ENCODE data around the gene USP19. TPM values are rescaled to one million over a fixed set of nuclear protein-coding genes. Genes with fewer than 3 reads are reported as not detected.

USP19 gene
- total and polyA plus RNA-seq, 2 of the 8 experiments (the other 6 are each of a cell fraction or from before 2014, with no cell fraction given) = 46.4 to 65.8 TPM

- Histone ChIP-seq H3K4ac (replicated peaks; ENCODE audit: insufficient read length, low read depth, low read length) (no peak overlapping the region), H3K27ac (ENCODE audit: low read depth, low read length) (no peak overlapping the region), H3K23ac (ENCODE audit: insufficient read length) (no peak overlapping the region), H3K14ac (ENCODE audit: insufficient read length) (no peak overlapping the region), H2AFZ (ENCODE audit: low read length) (no peak overlapping the region), H3K9ac (replicated peaks in 1 of 4; ENCODE audit: extremely low read depth in 1 of 4, low read depth in 3 of 4, low read length in 3 of 4) (no peak overlapping the region), H2BK20ac (ENCODE audit: low read length) (no peak overlapping the region), H3K27me3 (replicated peaks in 1 of 4; ENCODE audit: control insufficient read depth in 3 of 4, extremely low read depth in 1 of 4, insufficient read depth in 3 of 4, low read length in 3 of 4) (no peaks in the 10 kb centered on the region; a peak in 1 of 7 replicates), H2BK120ac (replicated peaks; ENCODE audit: low read depth, low read length) (no peak overlapping the region), H3K36me3 (ENCODE audit: control insufficient read depth in 2 of 4, insufficient read depth in 4 of 4, low read length in 3 of 4) (peaks cover 23 to 71% (median 62%) of the 10 kb centered on the region in 4 experiments), H2AK5ac (ENCODE audit: low read depth, low read length) (no peak overlapping the region), H4K20me1 (replicated peaks in 1 of 2; ENCODE audit: control insufficient read depth in 1 of 2, insufficient read depth in 2 of 2, low read length in 2 of 2) (peaks cover 0 to 16% of the 10 kb centered on the region in 2 experiments), H3K4me2 (ENCODE audit: insufficient read depth in 1 of 2, low read depth in 2 of 2, low read length in 2 of 2) (no peak overlapping the region), H3K9me3 (ENCODE audit: insufficient read depth in 2 of 2, low read depth in 1 of 2, low read length in 1 of 2) (no peaks in the 10 kb centered on the region), H3K23me2 (ENCODE audit: low read depth, low read length) (no peaks in the 10 kb centered on the region), H4K91ac (replicated peaks; ENCODE audit: insufficient read length, low read length) (no peak overlapping the region), H3K56ac (replicated peaks; ENCODE audit: insufficient read length, low read depth, low read length) (no peak overlapping the region), H3K4me1 (replicated peaks in 1 of 4; ENCODE audit: control insufficient read depth in 3 of 4, insufficient read depth in 4 of 4, low read length in 3 of 4) (no peaks in the 10 kb centered on the region), H2BK12ac (ENCODE audit: low read depth, low read length) (no peak overlapping the region), H4K8ac (ENCODE audit: extremely low read depth, insufficient read depth, low read length) (no peak overlapping the region), H2BK15ac (ENCODE audit: low read length) (no peak overlapping the region), H2BK5ac (ENCODE audit: low read depth, low read length) (no peak overlapping the region), H3K79me1 (ENCODE audit: low read depth, low read length) (no peaks in the 10 kb centered on the region), H3K4me3 (ENCODE audit: extremely low read depth in 1 of 4, insufficient read depth in 2 of 4, low read depth in 3 of 4, low read length in 4 of 4) (no peak overlapping the region), H4K5ac (ENCODE audit: insufficient read length, low read depth, low read length) (no peak overlapping the region), H3K18ac (ENCODE audit: extremely low read depth, low read length) (no peak overlapping the region), H3K79me2 (ENCODE audit: control insufficient read depth in 1 of 2, insufficient read depth in 2 of 2, low read length in 2 of 2) (no peaks in the 10 kb centered on the region)
- FAIRE-seq = no peak
- no peak for TF ChIP-seq SUZ12 (IDR thresholded peaks at IDR 0.05; ENCODE audit: low read length)
- no peak for TF ChIP-seq POU5F1 (IDR thresholded peaks at IDR 0.05; ENCODE audit: low read depth, low read length)
- TF ChIP-seq CEBPB (IDR thresholded peaks at IDR 0.05; ENCODE audit: low read depth, low read length) = no peak
- TF ChIP-seq ATF3 (IDR thresholded peaks at IDR 0.05; ENCODE audit: insufficient read depth, low read depth, low read length) = no peak
- DNase-seq (ENCODE audit: low read depth in 1 of 2, low spot score in 2 of 2) = no peak
- WGBS, 2 experiments (ENCODE audit: extremely low coverage in 1 of 2, insufficient coverage in 1 of 2, insufficient read length in 1 of 2, insufficient replicate concordance in 2 of 2, low coverage in 1 of 2, low lambda C conversion rate in 2 of 2, missing lambda C conversion rate in 1 of 2) = 92% methylated on average over 6 of the region's 6 CpGs; no CpG with 5 or more reads in 1 of the 2 experiments
- POLR2A ChIA-PET (ENCODE audit: partially characterized antibody) = interaction anchor here (15.7 to 27.9 kb wide), 3 partner anchors 2 to 93 kb away, joined by 141 to 508 read pairs (median 508); partner anchors contain the start of genes DALRD3, NDUFAF3, QARS1 and QRICH1
- CTCF ChIA-PET (ENCODE audit: partially characterized antibody) = interaction anchor here (1.0 to 3.2 kb wide), 4 partner anchors 9 to 46 kb away, joined by 3 to 16 read pairs (median 6); partner anchors contain the start of genes LAMB2, QRICH1 and USP19
These were observed 9.3 kb downstream of the USP19 start for GRCh38 chr3:49111347-49111746.
